AG09309 (cell line): ENCODE data around the gene EEF1E1.
A peak's percentile ranks its signal among the peaks of the same experiment; 100 is the strongest.

ENCODE experiments used
- DNase-seq: peaks from one replicate; pipeline ENCODE4 v3.0.0-alpha.2; 2010; ENCODE audit warnings: low read depth
- H3K4me3 ChIP-seq: 2 replicates; pipeline ENCODE4 v1.5.1; 2011; ENCODE audit warnings: mild to moderate bottlenecking, low read depth, low read length, moderate library complexity; ENCODE audit not compliant: control insufficient read depth
- TF ChIP-seq, protein P1 (sequence below): IDR thresholded peaks from 2 replicates; pipeline ENCODE4 v1.5.1; 2011; ENCODE audit warnings: mild to moderate bottlenecking, low read depth, low read length, inconsistent platforms; ENCODE audit not compliant: insufficient read depth, control insufficient read depth; ENCODE audit errors: missing control alignments

The EEF1E1 gene

DNA sequence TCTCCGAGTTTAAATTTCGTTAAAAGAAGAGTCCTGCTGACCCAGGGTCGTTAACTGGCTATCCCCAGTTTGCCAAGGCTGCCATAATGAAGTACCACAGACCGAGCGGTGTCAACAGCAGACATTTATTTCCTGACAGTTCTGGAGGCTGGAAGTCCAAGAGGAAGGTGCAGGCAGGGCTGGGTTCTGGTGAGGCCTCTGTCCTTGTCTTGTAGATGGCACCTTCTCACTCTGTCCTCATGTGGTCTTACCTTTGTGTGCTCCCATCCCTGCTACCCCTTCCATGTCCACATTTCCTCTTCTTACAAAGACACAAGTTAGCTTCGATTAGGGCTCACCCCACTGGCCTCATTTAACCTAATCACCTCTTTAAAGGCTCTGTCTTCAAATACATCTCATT lies 29.8 kb upstream of the EEF1E1 start:
- H3K4me3 ChIP-seq = no peak overlapping the region
- TF ChIP-seq, protein P1, sequence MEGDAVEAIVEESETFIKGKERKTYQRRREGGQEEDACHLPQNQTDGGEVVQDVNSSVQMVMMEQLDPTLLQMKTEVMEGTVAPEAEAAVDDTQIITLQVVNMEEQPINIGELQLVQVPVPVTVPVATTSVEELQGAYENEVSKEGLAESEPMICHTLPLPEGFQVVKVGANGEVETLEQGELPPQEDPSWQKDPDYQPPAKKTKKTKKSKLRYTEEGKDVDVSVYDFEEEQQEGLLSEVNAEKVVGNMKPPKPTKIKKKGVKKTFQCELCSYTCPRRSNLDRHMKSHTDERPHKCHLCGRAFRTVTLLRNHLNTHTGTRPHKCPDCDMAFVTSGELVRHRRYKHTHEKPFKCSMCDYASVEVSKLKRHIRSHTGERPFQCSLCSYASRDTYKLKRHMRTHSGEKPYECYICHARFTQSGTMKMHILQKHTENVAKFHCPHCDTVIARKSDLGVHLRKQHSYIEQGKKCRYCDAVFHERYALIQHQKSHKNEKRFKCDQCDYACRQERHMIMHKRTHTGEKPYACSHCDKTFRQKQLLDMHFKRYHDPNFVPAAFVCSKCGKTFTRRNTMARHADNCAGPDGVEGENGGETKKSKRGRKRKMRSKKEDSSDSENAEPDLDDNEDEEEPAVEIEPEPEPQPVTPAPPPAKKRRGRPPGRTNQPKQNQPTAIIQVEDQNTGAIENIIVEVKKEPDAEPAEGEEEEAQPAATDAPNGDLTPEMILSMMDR = no peak
- no peak for DNase-seq

DNA sequence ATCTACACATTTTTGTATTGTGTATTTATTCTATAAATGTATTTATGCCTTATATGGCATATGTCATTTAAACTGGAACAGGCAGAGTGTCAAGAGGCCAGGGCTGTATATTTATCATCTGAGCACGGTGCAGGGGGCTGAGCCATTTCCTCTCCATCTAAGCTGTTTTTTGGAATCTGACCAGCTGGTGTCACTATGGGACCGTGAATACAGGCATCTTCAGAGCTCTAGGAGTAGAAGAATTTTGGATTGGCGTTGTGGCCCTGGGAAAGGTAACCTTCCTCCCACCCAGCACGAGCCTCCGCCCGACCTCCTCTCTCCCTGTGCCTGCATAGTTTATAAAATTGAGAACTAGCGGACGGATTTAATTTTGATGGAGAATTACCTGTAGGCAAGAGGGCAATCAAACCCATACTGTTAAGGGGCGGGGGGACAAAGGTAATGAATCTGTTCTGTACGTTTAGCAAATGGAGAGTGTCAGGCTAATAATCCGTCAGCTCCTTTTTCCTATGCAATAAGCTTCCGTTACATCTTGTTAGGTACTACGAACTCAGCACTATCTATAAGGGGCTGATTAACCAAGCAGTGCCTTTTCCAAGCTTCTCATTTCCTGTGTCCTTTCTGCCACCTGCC lies 29.0 kb upstream of the EEF1E1 start:
- TF ChIP-seq, protein P1 = peak; percentile 70
- no peak overlapping the region for H3K4me3 ChIP-seq
- peak; percentile 14 for DNase-seq

DNA sequence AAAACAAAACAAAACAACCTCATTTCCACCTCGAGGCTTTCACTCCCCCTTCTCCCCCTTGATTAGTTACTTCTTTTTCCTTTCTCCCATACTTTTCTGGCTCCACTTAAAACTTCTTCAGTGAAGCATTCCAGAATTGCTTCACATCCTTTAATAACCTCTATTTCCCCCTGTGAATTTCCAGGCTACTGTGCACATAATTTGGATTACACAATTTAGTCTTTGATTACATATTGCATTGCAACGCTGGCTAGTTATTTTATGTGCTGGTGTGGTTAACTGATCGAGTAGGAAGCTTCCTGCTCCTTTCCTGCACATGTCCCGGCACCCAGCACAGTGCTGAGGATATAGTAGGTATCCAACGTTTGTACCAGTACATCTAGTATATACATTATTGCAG lies 28.1 kb upstream of the EEF1E1 start:
- no peak overlapping the region for H3K4me3 ChIP-seq
- peak; percentile 29 for DNase-seq
- TF ChIP-seq, protein P1 = no peak

DNA sequence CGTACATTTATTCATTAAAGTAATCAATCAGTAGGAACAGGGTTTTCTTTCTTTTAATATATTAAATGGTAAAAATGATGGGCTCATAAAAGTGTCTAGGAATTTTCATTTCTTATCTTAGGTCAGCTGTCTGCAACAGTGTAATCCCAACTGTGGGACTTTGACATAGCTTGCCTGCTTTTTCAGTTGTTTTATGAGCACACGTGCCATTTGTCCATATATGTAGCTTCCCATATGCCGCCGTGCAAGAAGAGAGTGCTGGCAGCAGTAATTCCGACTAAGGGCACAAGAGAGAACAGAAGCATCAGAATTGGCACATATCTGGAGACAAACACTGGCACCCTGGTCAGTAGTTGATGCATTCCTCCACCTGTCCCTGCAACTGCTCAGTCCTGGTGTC lies 20.9 kb upstream of the EEF1E1 start:
- H3K4me3 ChIP-seq = no peak overlapping the region
- DNase-seq = no peak
- TF ChIP-seq, protein P1 = no peak

DNA sequence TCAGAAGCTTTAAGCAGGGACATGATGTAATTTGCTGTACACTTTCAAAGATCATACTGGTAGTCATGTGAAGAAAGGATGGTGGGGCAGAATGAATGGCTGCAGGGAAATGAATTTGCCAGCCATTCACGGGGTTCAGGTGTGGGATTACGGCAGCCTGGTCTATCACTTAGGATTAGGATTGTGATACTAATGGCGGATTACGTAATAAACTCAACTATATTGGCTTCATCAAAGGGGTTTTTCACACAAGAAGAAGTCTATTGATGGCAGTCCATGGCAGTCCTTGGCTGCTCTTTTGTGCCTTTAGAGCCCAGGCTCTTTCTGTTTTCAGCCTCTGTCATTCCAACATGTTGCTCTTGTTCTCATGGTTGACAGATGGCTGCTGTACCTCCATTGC lies 12.6 kb upstream of the EEF1E1 start:
- TF ChIP-seq, protein P1 = no peak
- H3K4me3 ChIP-seq = no peak overlapping the region
- DNase-seq = no peak

DNA sequence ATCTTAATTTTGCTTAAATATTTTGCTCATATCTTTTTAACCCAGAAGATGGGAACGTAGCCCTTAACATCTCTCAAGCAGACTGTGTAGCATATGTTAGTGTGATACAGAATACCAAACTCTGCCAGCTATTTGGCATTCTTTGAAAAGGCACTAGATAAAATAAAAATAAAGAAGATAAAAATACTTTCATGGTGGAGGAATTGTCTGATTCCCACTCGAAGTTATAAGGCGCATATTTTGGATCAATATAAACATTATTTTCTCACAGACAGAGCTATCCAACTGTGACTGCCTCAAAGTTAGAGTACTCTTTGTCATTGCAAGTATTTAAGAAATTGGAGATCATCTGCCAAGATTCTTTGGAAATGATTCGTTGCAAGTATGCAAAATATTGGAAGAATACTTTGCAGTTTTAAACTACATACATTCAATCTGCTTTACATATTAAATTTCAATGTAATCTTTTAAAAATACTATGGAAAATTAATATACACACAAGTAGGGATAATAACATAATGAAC lies 10.8 kb upstream of the EEF1E1 start:
- no peak overlapping the region for H3K4me3 ChIP-seq
- TF ChIP-seq, protein P1 = no peak
- DNase-seq = no peak
